OCI-LY7 (cell line): ENCODE data around the gene HLCS.

Experiments used
- EZH2phosphoT487 ChIP-seq: fragments of 200-600 bp; sonication (generic); IDR thresholded peaks from 2 replicates; pipeline ENCODE4 v1.6.1; 2018; ENCODE audit warnings: low read depth, borderline replicate concordance, mild to moderate bottlenecking, mixed run types, antibody characterized with exemption, low read length, moderate library complexity, mixed read lengths
- TF ChIP-seq, protein P1 (sequence below): fragments of 200-600 bp; sonication (generic); conservative IDR thresholded peaks from 2 replicates; pipeline ENCODE4 v1.5.1; 2014; ENCODE audit warnings: mild to moderate bottlenecking, antibody characterized with exemption, low read length, moderate library complexity, mixed read lengths

DNA sequence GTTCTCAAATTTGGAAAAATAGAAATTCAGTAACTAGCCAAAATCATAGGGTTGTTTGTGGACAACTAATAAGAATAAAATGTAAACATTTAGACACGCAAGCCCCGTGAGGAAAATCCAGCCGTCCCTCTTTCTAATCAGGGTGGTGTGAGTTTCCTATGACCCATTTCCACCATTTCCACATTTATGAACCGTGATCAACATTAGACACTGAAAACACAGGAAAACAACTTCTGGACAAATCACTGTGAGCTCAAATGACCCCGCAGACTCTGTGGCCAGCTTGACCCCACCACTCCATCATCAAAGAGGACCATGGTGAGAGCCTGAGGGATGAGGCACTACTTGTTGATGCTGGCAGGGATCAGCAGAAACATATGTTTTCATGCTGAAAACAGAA is 166.6 kb downstream of the HLCS start:
- TF ChIP-seq, protein P1, sequence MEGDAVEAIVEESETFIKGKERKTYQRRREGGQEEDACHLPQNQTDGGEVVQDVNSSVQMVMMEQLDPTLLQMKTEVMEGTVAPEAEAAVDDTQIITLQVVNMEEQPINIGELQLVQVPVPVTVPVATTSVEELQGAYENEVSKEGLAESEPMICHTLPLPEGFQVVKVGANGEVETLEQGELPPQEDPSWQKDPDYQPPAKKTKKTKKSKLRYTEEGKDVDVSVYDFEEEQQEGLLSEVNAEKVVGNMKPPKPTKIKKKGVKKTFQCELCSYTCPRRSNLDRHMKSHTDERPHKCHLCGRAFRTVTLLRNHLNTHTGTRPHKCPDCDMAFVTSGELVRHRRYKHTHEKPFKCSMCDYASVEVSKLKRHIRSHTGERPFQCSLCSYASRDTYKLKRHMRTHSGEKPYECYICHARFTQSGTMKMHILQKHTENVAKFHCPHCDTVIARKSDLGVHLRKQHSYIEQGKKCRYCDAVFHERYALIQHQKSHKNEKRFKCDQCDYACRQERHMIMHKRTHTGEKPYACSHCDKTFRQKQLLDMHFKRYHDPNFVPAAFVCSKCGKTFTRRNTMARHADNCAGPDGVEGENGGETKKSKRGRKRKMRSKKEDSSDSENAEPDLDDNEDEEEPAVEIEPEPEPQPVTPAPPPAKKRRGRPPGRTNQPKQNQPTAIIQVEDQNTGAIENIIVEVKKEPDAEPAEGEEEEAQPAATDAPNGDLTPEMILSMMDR, result no peak
- TF ChIP-seq EZH2phosphoT487, result no peak
